HepG2 (cell line): ENCODE results near the gene ORM1. TPM values are rescaled to one million over a fixed set of nuclear protein-coding genes. Genes with fewer than 3 reads are reported as not detected.
"Not testable (repeated sequence)": the region's sequence is repeated elsewhere in the genome, so short reads cannot be mapped to it uniquely, and the experiment has no call there.

Experiments
- BCL6 ChIP-seq: IDR thresholded peaks from 2 replicates; pipeline ENCODE4 v1.6.1; 2016; ENCODE audit warnings: missing genetic modification reagents, missing compliant biosample characterization
- GATAD2A ChIP-seq: IDR thresholded peaks from 2 replicates; pipeline ENCODE4 v1.6.1; 2016
- HNF4G ChIP-seq, 2 experiments: sonication (generic) in 1 of 2; formaldehyde crosslinking in 1 of 2; IDR thresholded peaks; 2 replicates each; pipeline versions ENCODE4 v1.4.0 to v1.6.1; 2011 to 2020; ENCODE audit warnings: borderline replicate concordance in 2 of 2, low read depth in 2 of 2, mild to moderate bottlenecking in 2 of 2, low read length in 1 of 2, missing genetic modification reagents in 1 of 2, moderate library complexity in 1 of 2
- ISL2 ChIP-seq: sonication (generic); formaldehyde crosslinking; IDR thresholded peaks from 2 replicates; pipeline ENCODE4 v1.5.0; 2020; ENCODE audit warnings: missing genetic modification reagents
- MIER3 ChIP-seq: IDR thresholded peaks from 2 replicates; pipeline ENCODE4 v1.6.1; 2016; ENCODE audit warnings: missing compliant biosample characterization, borderline replicate concordance
- NR2F2 ChIP-seq: IDR thresholded peaks from 2 replicates; pipeline ENCODE4 v1.6.1; 2012; ENCODE audit warnings: low read depth, inconsistent platforms, borderline replicate concordance
- NR2F6 ChIP-seq, 2 experiments: IDR thresholded peaks; 2 replicates each; pipeline ENCODE4 v1.6.1; 2016; ENCODE audit warnings: antibody characterized with exemption in 1 of 2, mild to moderate bottlenecking in 1 of 2
- POLR2A ChIP-seq, 2 experiments: IDR thresholded peaks; 2 replicates each; pipeline ENCODE4 v1.6.1; 2011; ENCODE audit warnings: low read depth in 2 of 2, low read length in 2 of 2, mild to moderate bottlenecking in 1 of 2, moderate library complexity in 1 of 2; ENCODE audit not compliant: insufficient read depth in 1 of 2
- SOX13 ChIP-seq, 3 experiments: fragments of 450-650 bp in 1 of 3; sonication (generic) in 1 of 3; formaldehyde crosslinking in 1 of 3; IDR thresholded peaks in 2 of 3; conservative IDR thresholded peaks in 1 of 3; 2 replicates each; pipeline versions ENCODE4 v1.5.0 to v1.6.1; 2016 to 2020; ENCODE audit warnings: antibody characterized with exemption in 1 of 3, mild to moderate bottlenecking in 1 of 3, missing compliant biosample characterization in 1 of 3, missing genetic modification reagents in 1 of 3, moderate library complexity in 1 of 3
- ZBTB7B ChIP-seq: sonication (generic); formaldehyde crosslinking; IDR thresholded peaks from 2 replicates; pipeline ENCODE4 v1.4.0; 2020; ENCODE audit warnings: missing genetic modification reagents
- ZKSCAN8 ChIP-seq: IDR thresholded peaks from 2 replicates; pipeline ENCODE4 v1.6.1; 2016; ENCODE audit warnings: borderline replicate concordance, missing genetic modification reagents, missing compliant biosample characterization
- ZNF263 ChIP-seq: sonication (generic); formaldehyde crosslinking; IDR thresholded peaks from 2 replicates; pipeline ENCODE4 v1.4.0; 2020; ENCODE audit warnings: missing genetic modification reagents
- ZNF547 ChIP-seq: sonication (generic); formaldehyde crosslinking; IDR thresholded peaks from 2 replicates; pipeline ENCODE4 v1.5.1; 2020; ENCODE audit warnings: mild to moderate bottlenecking, missing genetic modification reagents
- ZNF629 ChIP-seq: sonication (generic); formaldehyde crosslinking; conservative IDR thresholded peaks from 2 replicates; pipeline ENCODE4 v1.5.0; 2020; ENCODE audit warnings: missing genetic modification reagents
- ZNF644 ChIP-seq: IDR thresholded peaks from 2 replicates; pipeline ENCODE4 v1.6.1; 2016; ENCODE audit warnings: low read depth
- polyA plus RNA-seq, 8 experiments: library from polyadenylated mRNA; depleted of rRNA in 3 of 8; stranded (reverse) in 7 of 8; unstranded in 1 of 8; fragments of >200 nt; fragmentation: Illumina TruSeq in 4 of 8; extraction: Trizol in 4 of 8; gene quantifications; 2 replicates each; pipeline versions ENCODE4 v1.2.1 to v1.2.3, GENCODE V29; 2011 to 2016; ENCODE audit warnings: low read depth in 4 of 8, missing spikeins in 1 of 8, mixed read lengths in 1 of 8; ENCODE audit not compliant: insufficient read depth in 1 of 8
- total RNA-seq, 5 experiments: library from RNA; depleted of rRNA; stranded (reverse); fragments of >200 nt; fragmentation: Illumina TruSeq; extraction: Trizol; gene quantifications; 2 replicates each; pipeline ENCODE4 v1.2.3, GENCODE V29; 2016; ENCODE audit warnings: low read depth in 1 of 5
- TF ChIP-seq, protein P1 (sequence below): IDR thresholded peaks from 2 replicates; pipeline ENCODE4 v1.6.1; 2016
- TF ChIP-seq, protein P2 (sequence below): IDR thresholded peaks from 2 replicates; pipeline ENCODE4 v1.6.1; 2016; ENCODE audit warnings: missing genetic modification reagents, missing compliant biosample characterization
- TF ChIP-seq, protein P3 (sequence below): IDR thresholded peaks from 2 replicates; pipeline ENCODE4 v1.6.1; 2016; ENCODE audit warnings: low read depth
- TF ChIP-seq, protein P4 (sequence below), 2 experiments: fragments of 450-650 bp in 1 of 2; sonication (generic) in 1 of 2; formaldehyde crosslinking; IDR thresholded peaks; 2 replicates each; pipeline versions ENCODE4 v1.5.0 to v1.8.0; 2020 to 2022; ENCODE audit warnings: mild to moderate bottlenecking in 1 of 2, missing genetic modification reagents in 1 of 2
- TF ChIP-seq, protein P5 (sequence below): sonication (generic); formaldehyde crosslinking; IDR thresholded peaks from 2 replicates; pipeline ENCODE4 v1.4.0; 2020; ENCODE audit warnings: missing genetic modification reagents, borderline replicate concordance

Gene ORM1
- total and polyA plus RNA-seq, 2 of the 13 experiments (the other 11 are each of a cell fraction or from before 2014, with no cell fraction given) = 699 to 1,180 TPM

DNA sequence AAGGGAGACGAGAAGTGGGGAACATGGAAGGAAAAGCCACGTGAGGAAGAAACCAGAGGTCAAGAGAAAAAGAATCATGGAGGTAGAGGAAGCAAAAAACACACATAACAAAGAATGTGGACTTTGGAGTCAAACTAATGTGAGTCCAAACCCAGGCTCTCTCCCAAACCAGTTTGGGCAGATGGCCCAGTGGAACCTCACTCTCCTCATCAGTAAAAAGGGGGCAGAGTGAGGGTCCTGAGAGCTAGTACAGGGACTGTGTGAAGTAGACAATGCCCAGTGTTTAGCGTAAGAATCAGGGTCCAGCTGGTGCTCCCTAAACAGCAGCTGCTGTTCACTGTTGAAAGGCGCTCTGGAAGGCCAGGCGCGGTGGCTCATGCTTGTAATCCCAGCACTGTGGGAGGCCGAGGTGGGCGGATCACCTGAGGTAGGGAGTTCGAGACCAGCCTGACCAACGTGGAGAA is 5.5 kb downstream of the ORM1 start (continued):
- TF ChIP-seq, protein P1, sequence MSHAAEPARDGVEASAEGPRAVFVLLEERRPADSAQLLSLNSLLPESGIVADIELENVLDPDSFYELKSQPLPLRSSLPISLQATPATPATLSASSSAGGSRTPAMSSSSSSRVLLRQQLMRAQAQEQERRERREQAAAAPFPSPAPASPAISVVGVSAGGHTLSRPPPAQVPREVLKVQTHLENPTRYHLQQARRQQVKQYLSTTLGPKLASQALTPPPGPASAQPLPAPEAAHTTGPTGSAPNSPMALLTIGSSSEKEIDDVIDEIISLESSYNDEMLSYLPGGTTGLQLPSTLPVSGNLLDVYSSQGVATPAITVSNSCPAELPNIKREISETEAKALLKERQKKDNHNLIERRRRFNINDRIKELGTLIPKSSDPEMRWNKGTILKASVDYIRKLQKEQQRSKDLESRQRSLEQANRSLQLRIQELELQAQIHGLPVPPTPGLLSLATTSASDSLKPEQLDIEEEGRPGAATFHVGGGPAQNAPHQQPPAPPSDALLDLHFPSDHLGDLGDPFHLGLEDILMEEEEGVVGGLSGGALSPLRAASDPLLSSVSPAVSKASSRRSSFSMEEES = 0 out of 2 replicates have a peak, but pooled peaks have one; percentile 17
- TF ChIP-seq ZNF263 (CRISPR knock-in tag) (peak; percentile 94), SOX13 (CRISPR knock-in tag; conservative IDR thresholded peaks at IDR 0.05 in 1 of 2, IDR thresholded peaks at IDR 0.05 in 1 of 2) (peak in 1 of 2 experiments; percentile 41; a peak in 1 of 4 replicates), ISL2 (CRISPR knock-in tag) (0 out of 2 replicates have a peak, but pooled peaks have one; percentile 45), HNF4G (IDR thresholded peaks at IDR 0.05; ENCODE audit: borderline replicate concordance, low read depth, low read length) (peak; percentile 59; the same call in 1 of the 2 replicates), GATAD2A (0 out of 2 replicates have a peak, but pooled peaks have one; percentile 49), MIER3 (CRISPR knock-in tag) (0 out of 2 replicates have a peak, but pooled peaks have one; percentile 17), ZNF547 (0 out of 2 replicates have a peak, but pooled peaks have one; percentile 34), NR2F6 (CRISPR knock-in tag; IDR thresholded peaks at IDR 0.05) (peak; percentile 42; the same call in 1 of the 2 replicates), BCL6 (CRISPR knock-in tag) (peak; percentile 39; the same call in 1 of the 2 replicates), NR2F2 (peak; percentile 8; the same call in 1 of the 2 replicates), ZBTB7B (CRISPR knock-in tag) (peak; percentile 44; the same call in 1 of the 2 replicates), ZKSCAN8 (0 out of 2 replicates have a peak, but pooled peaks have one; percentile 54), ZNF629 (peak; percentile 84), ZNF644 (CRISPR knock-in tag) (peak; percentile 86), POLR2A (IDR thresholded peaks at IDR 0.05; ENCODE audit: insufficient read depth in 1 of 2, low read depth in 2 of 2, low read length in 2 of 2) (peak; percentile 46 to 68; a peak in 3 of 4 replicates)
- TF ChIP-seq SOX13 (IDR thresholded peaks at IDR 0.05); HNF4G (CRISPR knock-in tag; IDR thresholded peaks at IDR 0.05; ENCODE audit: borderline replicate concordance, low read depth); NR2F6 (IDR thresholded peaks at IDR 0.05): not testable (repeated sequence)
- TF ChIP-seq, protein P2, sequence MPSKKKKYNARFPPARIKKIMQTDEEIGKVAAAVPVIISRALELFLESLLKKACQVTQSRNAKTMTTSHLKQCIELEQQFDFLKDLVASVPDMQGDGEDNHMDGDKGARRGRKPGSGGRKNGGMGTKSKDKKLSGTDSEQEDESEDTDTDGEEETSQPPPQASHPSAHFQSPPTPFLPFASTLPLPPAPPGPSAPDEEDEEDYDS (CRISPR knock-in tag) = 0 out of 2 replicates have a peak, but pooled peaks have one; percentile 44
- TF ChIP-seq, protein P3, sequence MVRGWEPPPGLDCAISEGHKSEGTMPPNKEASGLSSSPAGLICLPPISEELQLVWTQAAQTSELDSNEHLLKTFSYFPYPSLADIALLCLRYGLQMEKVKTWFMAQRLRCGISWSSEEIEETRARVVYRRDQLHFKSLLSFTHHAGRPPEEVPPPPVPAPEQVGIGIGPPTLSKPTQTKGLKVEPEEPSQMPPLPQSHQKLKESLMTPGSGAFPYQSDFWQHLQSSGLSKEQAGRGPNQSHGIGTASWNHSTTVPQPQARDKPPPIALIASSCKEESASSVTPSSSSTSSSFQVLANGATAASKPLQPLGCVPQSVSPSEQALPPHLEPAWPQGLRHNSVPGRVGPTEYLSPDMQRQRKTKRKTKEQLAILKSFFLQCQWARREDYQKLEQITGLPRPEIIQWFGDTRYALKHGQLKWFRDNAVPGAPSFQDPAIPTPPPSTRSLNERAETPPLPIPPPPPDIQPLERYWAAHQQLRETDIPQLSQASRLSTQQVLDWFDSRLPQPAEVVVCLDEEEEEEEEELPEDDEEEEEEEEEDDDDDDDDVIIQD = 0 out of 2 replicates have a peak, but pooled peaks have one; percentile 12
- TF ChIP-seq, protein P4, sequence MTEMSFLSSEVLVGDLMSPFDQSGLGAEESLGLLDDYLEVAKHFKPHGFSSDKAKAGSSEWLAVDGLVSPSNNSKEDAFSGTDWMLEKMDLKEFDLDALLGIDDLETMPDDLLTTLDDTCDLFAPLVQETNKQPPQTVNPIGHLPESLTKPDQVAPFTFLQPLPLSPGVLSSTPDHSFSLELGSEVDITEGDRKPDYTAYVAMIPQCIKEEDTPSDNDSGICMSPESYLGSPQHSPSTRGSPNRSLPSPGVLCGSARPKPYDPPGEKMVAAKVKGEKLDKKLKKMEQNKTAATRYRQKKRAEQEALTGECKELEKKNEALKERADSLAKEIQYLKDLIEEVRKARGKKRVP (CRISPR knock-in tag; IDR thresholded peaks at IDR 0.05) = 0 out of 4 replicates have a peak, but pooled peaks of 1 of the 2 experiments have one; percentile 16
- TF ChIP-seq, protein P5, sequence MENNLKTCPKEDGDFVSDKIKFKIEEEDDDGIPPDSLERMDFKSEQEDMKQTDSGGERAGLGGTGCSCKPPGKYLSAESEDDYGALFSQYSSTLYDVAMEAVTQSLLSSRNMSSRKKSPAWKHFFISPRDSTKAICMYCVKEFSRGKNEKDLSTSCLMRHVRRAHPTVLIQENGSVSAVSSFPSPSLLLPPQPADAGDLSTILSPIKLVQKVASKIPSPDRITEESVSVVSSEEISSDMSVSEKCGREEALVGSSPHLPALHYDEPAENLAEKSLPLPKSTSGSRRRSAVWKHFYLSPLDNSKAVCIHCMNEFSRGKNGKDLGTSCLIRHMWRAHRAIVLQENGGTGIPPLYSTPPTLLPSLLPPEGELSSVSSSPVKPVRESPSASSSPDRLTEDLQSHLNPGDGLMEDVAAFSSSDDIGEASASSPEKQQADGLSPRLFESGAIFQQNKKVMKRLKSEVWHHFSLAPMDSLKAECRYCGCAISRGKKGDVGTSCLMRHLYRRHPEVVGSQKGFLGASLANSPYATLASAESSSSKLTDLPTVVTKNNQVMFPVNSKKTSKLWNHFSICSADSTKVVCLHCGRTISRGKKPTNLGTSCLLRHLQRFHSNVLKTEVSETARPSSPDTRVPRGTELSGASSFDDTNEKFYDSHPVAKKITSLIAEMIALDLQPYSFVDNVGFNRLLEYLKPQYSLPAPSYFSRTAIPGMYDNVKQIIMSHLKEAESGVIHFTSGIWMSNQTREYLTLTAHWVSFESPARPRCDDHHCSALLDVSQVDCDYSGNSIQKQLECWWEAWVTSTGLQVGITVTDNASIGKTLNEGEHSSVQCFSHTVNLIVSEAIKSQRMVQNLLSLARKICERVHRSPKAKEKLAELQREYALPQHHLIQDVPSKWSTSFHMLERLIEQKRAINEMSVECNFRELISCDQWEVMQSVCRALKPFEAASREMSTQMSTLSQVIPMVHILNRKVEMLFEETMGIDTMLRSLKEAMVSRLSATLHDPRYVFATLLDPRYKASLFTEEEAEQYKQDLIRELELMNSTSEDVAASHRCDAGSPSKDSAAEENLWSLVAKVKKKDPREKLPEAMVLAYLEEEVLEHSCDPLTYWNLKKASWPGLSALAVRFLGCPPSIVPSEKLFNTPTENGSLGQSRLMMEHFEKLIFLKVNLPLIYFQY (CRISPR knock-in tag) = 0 out of 2 replicates have a peak, but pooled peaks have one; percentile 60
